ENCODE results near the gene NSD2.

DNA sequence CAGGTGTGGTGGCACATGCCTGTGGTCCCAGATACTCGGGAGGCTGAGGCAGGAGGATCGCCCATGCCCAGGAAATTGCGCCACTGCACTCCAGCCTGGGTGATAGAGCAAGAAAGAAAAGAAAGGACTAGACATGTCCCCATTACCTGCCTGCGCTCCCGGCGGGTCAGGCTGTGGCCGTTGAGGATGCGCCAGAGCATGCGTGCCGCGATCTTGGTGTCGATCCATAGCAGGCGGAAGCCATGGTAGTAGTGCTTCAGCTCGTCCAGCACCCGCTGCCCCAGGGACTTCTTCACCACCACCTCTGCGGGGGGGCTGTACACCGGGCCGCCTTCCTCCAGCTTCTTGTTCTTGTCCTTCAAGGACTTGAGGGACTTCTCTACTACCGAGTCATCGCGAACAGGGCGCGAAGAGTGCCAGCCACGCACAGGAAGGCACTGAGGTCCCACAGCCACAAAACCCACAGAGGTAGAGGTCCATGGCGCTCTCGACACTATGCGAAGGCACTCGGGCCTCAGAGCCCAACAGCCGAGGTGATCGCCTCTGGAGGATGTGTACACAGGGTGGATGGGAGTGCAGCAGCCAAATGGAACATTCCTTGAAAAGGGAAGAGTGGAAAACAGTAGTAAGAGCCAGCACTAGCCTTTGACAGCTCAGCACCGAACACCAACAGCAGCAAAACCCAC is 29.8 kb upstream of the NSD2 start:
- TF ChIP-seq TAF1 (IDR thresholded peaks at IDR 0.05; ENCODE audit: borderline replicate concordance, insufficient read depth, low read length) (no peak), SIN3A (IDR thresholded peaks at IDR 0.05; ENCODE audit: borderline replicate concordance, insufficient read depth, low read length) (no peak), POLR2AphosphoS5 (IDR thresholded peaks at IDR 0.05; ENCODE audit: low read depth, low read length) (no peak), FOXP2 (optimal IDR thresholded peaks at IDR 0.05; ENCODE audit: borderline replicate concordance, extremely low read depth, extremely low read length, insufficient read depth) (no peak)
- TF ChIP-seq, protein P1, sequence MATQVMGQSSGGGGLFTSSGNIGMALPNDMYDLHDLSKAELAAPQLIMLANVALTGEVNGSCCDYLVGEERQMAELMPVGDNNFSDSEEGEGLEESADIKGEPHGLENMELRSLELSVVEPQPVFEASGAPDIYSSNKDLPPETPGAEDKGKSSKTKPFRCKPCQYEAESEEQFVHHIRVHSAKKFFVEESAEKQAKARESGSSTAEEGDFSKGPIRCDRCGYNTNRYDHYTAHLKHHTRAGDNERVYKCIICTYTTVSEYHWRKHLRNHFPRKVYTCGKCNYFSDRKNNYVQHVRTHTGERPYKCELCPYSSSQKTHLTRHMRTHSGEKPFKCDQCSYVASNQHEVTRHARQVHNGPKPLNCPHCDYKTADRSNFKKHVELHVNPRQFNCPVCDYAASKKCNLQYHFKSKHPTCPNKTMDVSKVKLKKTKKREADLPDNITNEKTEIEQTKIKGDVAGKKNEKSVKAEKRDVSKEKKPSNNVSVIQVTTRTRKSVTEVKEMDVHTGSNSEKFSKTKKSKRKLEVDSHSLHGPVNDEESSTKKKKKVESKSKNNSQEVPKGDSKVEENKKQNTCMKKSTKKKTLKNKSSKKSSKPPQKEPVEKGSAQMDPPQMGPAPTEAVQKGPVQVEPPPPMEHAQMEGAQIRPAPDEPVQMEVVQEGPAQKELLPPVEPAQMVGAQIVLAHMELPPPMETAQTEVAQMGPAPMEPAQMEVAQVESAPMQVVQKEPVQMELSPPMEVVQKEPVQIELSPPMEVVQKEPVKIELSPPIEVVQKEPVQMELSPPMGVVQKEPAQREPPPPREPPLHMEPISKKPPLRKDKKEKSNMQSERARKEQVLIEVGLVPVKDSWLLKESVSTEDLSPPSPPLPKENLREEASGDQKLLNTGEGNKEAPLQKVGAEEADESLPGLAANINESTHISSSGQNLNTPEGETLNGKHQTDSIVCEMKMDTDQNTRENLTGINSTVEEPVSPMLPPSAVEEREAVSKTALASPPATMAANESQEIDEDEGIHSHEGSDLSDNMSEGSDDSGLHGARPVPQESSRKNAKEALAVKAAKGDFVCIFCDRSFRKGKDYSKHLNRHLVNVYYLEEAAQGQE (IDR thresholded peaks at IDR 0.05; ENCODE audit: insufficient read depth in 1 of 2, low read depth in 2 of 2, low read length in 2 of 2): no peak

All from PFSK-1 (cell line).